Uterus (tissue), 4 donors: Measurements from ENCODE around the gene MAGEB5. TPM values are rescaled to one million over a fixed set of nuclear protein-coding genes. Genes with fewer than 3 reads are reported as not detected.

Experiments used
- DNase-seq, 2 donors: peaks; one replicate each; pipeline ENCODE4 v3.0.0-alpha.2; 2019 to 2020
- H3K27ac ChIP-seq, 2 donors: fragments of 200-600 bp; sonication (generic); 1 replicate in 1 of 2; 2 replicates in 1 of 2; pipeline ENCODE4 v1.5.1; 2016 to 2018
- H3K27me3 ChIP-seq, 2 donors: fragments of 200-600 bp; sonication (generic); one replicate each; pipeline ENCODE4 v1.5.1; 2018 to 2019; ENCODE audit warnings: control low read depth in 1 of 2
- H3K36me3 ChIP-seq, 2 donors: fragments of 200-600 bp; sonication (generic); one replicate each; pipeline ENCODE4 v1.5.1; 2019; ENCODE audit warnings: control low read depth in 1 of 2
- H3K4me1 ChIP-seq, 2 donors: fragments of 200-600 bp; sonication (generic); one replicate each; pipeline ENCODE4 v1.5.1; 2018 to 2019; ENCODE audit warnings: control low read depth in 1 of 2
- H3K4me3 ChIP-seq, 2 donors: fragments of 200-600 bp; sonication (generic); 1 replicate in 1 of 2; 2 replicates in 1 of 2; pipeline ENCODE4 v1.5.1; 2018 to 2019; ENCODE audit warnings: mild to moderate bottlenecking in 1 of 2
- H3K9me3 ChIP-seq, 2 donors: fragments of 200-600 bp; sonication (generic); one replicate each; pipeline ENCODE4 v1.5.1; 2019; ENCODE audit warnings: control low read depth in 1 of 2
- POLR2A ChIP-seq, 2 donors: fragments of 450-650 bp; IDR thresholded peaks; one replicate each; pipeline ENCODE4 v1.6.1; 2016; ENCODE audit warnings: antibody characterized with exemption in 2 of 2, mild to moderate bottlenecking in 1 of 2, moderate library complexity in 1 of 2
- intact Hi-C: fragments of 100-400 bp; cut with DNase I; formaldehyde crosslinking; loops from one replicate; pipeline ENCODE4 v1.15.1; 2023; ENCODE audit warnings: low total_unique reads
- total RNA-seq, 4 donors: library from RNA; depleted of rRNA in 3 of 4; stranded (reverse); fragments of >200 nt in 3 of 4; gene quantifications; one replicate each; pipeline versions ENCODE4 v1.1.0 to v1.2.4, GENCODE V29; 2014 to 2023
- TF ChIP-seq, protein P1 (sequence below), 4 experiments: fragments of 200-600 bp in 2 of 4; fragments of 450-650 bp in 2 of 4; sonication (generic) in 2 of 4; IDR thresholded peaks; one replicate each; pipeline ENCODE4 v1.5.1; 2016 to 2019; ENCODE audit warnings: antibody characterized with exemption in 4 of 4, mild to moderate bottlenecking in 2 of 4, moderate library complexity in 1 of 4
- donor health status: DM: yes; HTN: yes; CAD: no.

MAGEB5 gene
- total RNA-seq, 4 donors from 2014 or later = not detected

DNA sequence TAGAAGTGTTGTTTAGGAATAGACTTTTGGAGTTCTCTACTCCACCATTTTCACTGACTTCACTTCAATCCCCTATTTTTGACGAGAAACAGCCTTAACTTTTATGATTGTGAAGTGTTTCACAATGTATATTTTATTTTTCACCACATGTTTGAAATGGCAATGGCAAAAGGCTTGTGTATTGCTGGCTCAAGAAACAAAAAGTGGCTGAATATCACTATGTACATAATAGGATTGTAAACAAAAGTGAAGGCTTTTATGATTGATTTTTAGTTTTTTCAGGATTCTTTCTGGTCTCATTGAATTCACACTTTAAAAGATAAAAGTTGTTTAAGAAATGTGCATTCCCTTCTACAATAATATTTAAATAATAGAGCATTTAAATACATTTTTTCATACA lies 18.2 kb downstream of the MAGEB5 start:
- H3K4me3 ChIP-seq = no peak overlapping the region
- intact Hi-C loops = no loop called here
- no peaks in the 10 kb centered on the region for H3K9me3 ChIP-seq
- no peak for TF ChIP-seq POLR2A (IDR thresholded peaks at IDR 0.05)
- TF ChIP-seq, protein P1, sequence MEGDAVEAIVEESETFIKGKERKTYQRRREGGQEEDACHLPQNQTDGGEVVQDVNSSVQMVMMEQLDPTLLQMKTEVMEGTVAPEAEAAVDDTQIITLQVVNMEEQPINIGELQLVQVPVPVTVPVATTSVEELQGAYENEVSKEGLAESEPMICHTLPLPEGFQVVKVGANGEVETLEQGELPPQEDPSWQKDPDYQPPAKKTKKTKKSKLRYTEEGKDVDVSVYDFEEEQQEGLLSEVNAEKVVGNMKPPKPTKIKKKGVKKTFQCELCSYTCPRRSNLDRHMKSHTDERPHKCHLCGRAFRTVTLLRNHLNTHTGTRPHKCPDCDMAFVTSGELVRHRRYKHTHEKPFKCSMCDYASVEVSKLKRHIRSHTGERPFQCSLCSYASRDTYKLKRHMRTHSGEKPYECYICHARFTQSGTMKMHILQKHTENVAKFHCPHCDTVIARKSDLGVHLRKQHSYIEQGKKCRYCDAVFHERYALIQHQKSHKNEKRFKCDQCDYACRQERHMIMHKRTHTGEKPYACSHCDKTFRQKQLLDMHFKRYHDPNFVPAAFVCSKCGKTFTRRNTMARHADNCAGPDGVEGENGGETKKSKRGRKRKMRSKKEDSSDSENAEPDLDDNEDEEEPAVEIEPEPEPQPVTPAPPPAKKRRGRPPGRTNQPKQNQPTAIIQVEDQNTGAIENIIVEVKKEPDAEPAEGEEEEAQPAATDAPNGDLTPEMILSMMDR (IDR thresholded peaks at IDR 0.05) = no peak
- H3K4me1 ChIP-seq = no peaks in the 10 kb centered on the region
- no peak overlapping the region for H3K27ac ChIP-seq
- DNase-seq = no peak
- no peaks in the 10 kb centered on the region for H3K36me3 ChIP-seq
- no peaks in the 10 kb centered on the region for H3K27me3 ChIP-seq

DNA sequence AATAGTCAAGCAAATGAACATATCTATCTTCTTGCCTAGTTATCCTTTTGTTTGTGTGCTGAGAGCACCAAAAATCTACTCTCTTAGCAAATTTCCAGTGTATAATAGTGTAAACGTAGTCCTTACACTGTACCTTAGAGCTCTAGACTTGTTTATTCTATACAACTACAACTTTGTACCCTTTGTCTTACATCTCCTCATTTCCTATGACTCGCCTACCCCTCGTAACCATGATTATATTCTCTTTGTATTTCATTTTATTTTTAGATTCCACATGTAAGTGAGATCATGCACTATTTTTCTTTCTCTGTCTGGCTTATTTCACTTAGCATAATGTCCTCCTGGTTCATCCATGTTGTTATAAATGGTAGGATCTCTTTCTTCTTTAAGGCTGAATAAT lies 37.6 kb downstream of the MAGEB5 start:
- Histone ChIP-seq H3K4me3 (no peak overlapping the region), H3K4me1 (no peaks in the 10 kb centered on the region), H3K27me3 (no peaks in the 10 kb centered on the region), H3K36me3 (no peaks in the 10 kb centered on the region), H3K27ac (no peak overlapping the region), H3K9me3 (no peaks in the 10 kb centered on the region)
- TF ChIP-seq, protein P1 (IDR thresholded peaks at IDR 0.05) = no peak
- no peak for TF ChIP-seq POLR2A (IDR thresholded peaks at IDR 0.05)
- no peak for DNase-seq
- intact Hi-C loops = no loop called here

DNA sequence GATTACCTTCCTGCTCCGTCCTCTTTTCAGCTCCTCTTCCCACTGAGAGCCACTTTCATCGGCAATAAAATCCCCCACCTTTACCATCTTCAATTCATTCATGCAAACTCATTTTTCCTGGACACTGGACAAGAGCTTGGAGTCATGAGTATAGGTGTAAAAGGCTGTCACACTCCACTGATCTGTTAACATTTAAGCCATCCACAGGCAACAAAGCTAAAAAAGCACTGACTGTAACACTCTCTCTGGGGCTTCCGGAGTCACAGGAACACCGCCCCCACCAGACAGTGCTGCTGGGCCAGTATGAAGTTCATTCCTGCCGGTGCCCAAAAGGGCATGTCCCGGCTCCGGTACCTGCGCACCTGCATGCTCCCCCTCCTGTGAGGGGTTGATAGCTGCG lies 38.5 kb downstream of the MAGEB5 start:
- Histone ChIP-seq H3K36me3 (no peaks in the 10 kb centered on the region), H3K9me3 (no peaks in the 10 kb centered on the region)
- no peak for DNase-seq

DNA sequence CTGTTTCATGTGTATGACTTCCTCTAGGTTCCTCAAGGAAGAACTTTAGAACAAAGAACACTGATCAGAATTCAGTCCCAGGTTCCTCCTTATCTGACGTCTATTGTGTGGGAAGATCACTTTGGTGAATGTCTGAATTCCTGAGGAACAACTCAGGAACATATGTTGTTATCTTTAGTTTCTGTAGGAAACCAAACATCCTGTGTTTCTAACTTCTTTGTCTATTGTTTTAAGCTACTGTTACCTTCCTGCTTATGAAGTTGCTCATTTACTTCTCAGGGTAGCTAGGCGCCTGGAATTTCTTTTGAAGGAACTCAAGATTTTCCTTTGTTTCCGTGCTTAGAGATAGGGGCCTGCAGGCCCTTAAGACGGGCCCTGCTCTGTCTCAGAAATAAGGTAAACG lies 46.2 kb downstream of the MAGEB5 start:
- intact Hi-C loops = no loop called here
- Histone ChIP-seq H3K27ac (no peak overlapping the region), H3K36me3 (no peaks in the 10 kb centered on the region), H3K27me3 (no peaks in the 10 kb centered on the region), H3K9me3 (no peaks in the 10 kb centered on the region), H3K4me3 (no peak overlapping the region), H3K4me1 (no peaks in the 10 kb centered on the region)
- no peak for TF ChIP-seq POLR2A (IDR thresholded peaks at IDR 0.05)
- TF ChIP-seq, protein P1 (IDR thresholded peaks at IDR 0.05) = no peak
- DNase-seq = no peak

More for the DNA sequence above, 38.5 kb downstream of the MAGEB5 start:
- Histone ChIP-seq H3K4me3 (no peak overlapping the region), H3K4me1 (no peaks in the 10 kb centered on the region), H3K27ac (no peak overlapping the region), H3K27me3 (no peaks in the 10 kb centered on the region)
- TF ChIP-seq POLR2A (IDR thresholded peaks at IDR 0.05) = no peak
- intact Hi-C loops = no loop called here

Other genes starting within 250 kb of the MAGEB5 start
- not detected for gene MAGEB18, start 77.8 kb upstream of the MAGEB5 start, total RNA-seq
- not detected for gene MAGEB6B, start 55.6 kb upstream of the MAGEB5 start, total RNA-seq
- not detected for gene MAGEB6, start 23.7 kb upstream of the MAGEB5 start, total RNA-seq